Lower leg skin (tissue), 3 donors: ENCODE measurements around the gene ECM1.

Experiments used
- CTCF ChIP-seq, 3 donors: fragments of 450-650 bp; IDR thresholded peaks; one replicate each; pipeline ENCODE4 v1.5.1; 2016; ENCODE audit warnings: antibody characterized with exemption in 3 of 3, mild to moderate bottlenecking in 3 of 3, moderate library complexity in 2 of 3
- POLR2A ChIP-seq, 2 donors: fragments of 450-650 bp; IDR thresholded peaks; one replicate each; pipeline ENCODE4 v1.6.1; 2016 to 2017; ENCODE audit warnings: antibody characterized with exemption in 2 of 2, mild to moderate bottlenecking in 1 of 2, moderate library complexity in 1 of 2

- TF ChIP-seq CTCF (IDR thresholded peaks at IDR 0.05) (no peak), POLR2A (IDR thresholded peaks at IDR 0.05) (no peak)
Observed at GRCh38 chr1:150528196-150528595, 20.3 kb downstream of the ECM1 start.
